MM.1S (cell line): ENCODE data around the gene PATJ.

ENCODE experiments used
- CTCF ChIP-seq: fragments of 300-600 bp; sonication (generic); IDR thresholded peaks from 2 replicates; pipeline ENCODE4 v1.5.1; 2016; ENCODE audit warnings: antibody characterized with exemption, low read length, mixed read lengths
- EZH2phosphoT487 ChIP-seq: fragments of 300-600 bp; sonication (generic); IDR thresholded peaks from 2 replicates; pipeline ENCODE4 v1.6.1; 2018; ENCODE audit warnings: antibody characterized with exemption, low read length

GRCh38 chr1:61953790-61954150, 211.5 kb downstream of the PATJ start:
- TF ChIP-seq CTCF: no peak
- no peak for TF ChIP-seq EZH2phosphoT487
